ENCODE data around the gene LEFTY1. TPM values are rescaled to one million over a fixed set of nuclear protein-coding genes. Genes with fewer than 3 reads are reported as not detected.
A peak's percentile ranks its signal among the peaks of the same experiment; 100 is the strongest.
"Not testable (repeated sequence)": the region's sequence is repeated elsewhere in the genome, so short reads cannot be mapped to it uniquely, and the experiment has no call there.

LEFTY1 gene
- polyA plus RNA-seq, 1 donor = 0.57 TPM

GRCh38 chr1:225849925-225850324 lies 39.0 kb downstream of the LEFTY1 start:
- DNase-seq (ENCODE audit: low read depth) = no peak

- DNase-seq (ENCODE audit: low read depth) = no peak
Measured at GRCh38 chr1:225848030-225848955, 40.7 kb downstream of the LEFTY1 start.

GRCh38 chr1:225847610-225848009 lies 41.3 kb downstream of the LEFTY1 start:
- DNase-seq (ENCODE audit: low read depth) = no peak

- DNase-seq (ENCODE audit: low read depth) = no peak
Measured at GRCh38 chr1:225846331-225847310, 42.3 kb downstream of the LEFTY1 start.

GRCh38 chr1:225845571-225846259 lies 43.2 kb downstream of the LEFTY1 start:
- DNase-seq (ENCODE audit: low read depth) = peak; percentile 43

- no peak for DNase-seq (ENCODE audit: low read depth)
Measured at GRCh38 chr1:225845097-225845496, 43.8 kb downstream of the LEFTY1 start.

DNA sequence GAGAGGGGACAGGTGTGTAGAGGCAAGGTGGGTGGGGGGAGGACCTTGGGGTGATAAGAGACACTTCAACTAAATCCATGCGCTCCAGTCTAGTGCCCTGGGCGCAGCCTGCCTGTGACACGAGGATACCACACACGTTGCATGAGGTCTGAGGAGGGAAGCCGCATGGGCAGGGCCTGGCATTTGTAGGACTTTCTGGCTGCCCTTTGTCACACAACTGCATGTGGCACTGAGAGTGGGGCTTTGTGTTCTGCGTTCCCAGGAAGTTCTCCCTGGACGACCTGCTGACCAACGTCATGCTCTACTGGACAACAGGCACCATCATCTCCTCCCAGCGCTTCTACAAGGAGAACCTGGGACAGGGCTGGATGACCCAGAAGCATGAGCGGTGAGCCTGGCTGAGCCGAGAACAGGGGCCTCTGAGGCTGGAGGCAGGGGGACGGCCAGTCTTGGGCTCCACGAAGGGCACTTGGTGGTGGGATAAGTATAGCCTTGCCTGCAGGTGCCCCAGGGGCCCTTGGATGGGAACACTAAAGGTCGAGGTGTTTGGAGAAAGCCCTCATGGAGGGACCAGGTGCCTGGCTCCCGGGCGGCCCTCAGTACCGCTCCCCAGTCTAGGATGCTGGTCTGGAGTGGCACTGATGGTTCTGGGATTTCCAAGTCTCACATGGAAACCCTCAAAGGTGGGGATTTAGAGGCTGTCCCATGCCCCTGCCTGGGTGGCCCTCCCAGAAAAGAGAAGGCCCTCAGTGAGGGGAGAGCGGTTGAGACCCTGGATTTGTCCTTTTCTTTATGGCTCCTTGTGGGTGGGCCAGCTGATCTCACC lies 44.5 kb downstream of the LEFTY1 start:
- no peak for DNase-seq (ENCODE audit: low read depth)

- no peak for DNase-seq (ENCODE audit: low read depth)
Measured at GRCh38 chr1:225843426-225843795, 45.5 kb downstream of the LEFTY1 start.

- no peak for DNase-seq (ENCODE audit: low read depth)
Measured at GRCh38 chr1:225842788-225843425, 46.0 kb downstream of the LEFTY1 start.

DNA sequence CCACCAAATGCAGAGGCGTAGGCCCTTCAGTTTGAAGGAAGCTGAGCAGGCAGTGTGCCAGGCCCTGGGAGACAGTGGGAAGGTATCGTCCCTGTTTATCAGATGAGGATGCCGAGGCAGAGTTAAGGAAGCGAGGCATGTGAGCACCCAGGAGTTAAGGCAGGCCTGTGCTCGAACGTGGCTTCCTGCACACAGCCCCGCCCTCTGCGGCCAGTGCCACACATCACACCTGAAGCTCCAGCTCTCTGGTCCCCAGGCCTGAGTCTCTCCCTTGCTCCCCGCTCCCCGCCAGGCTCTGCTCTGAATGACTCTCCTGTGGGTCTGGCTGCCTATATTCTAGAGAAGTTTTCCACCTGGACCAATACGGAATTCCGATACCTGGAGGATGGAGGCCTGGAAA lies 46.9 kb downstream of the LEFTY1 start:
- DNase-seq (ENCODE audit: low read depth) = no peak

GRCh38 chr1:225840713-225841112 lies 48.2 kb downstream of the LEFTY1 start:
- DNase-seq (ENCODE audit: low read depth) = no peak

DNA sequence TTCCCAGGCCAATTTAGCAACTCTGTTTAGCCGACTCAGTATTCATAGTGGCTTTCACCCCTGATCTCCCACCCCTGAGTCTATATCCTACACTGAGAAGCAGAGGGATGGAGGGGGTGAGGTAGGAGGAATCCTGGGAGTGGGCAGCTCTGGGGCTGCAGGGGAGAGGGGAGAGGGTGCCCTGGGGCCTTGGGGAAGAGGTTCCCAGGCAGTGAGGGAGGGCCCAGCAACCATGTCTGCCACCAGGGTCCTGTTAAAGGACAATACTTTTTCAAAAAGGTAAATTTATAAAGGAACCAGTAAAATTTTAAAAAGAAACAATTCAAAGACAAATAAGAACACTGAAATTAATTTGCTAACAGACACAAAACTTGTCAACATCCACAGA lies 48.7 kb downstream of the LEFTY1 start:
- no peak for DNase-seq (ENCODE audit: low read depth)

- no peak for DNase-seq (ENCODE audit: low read depth)
Measured at GRCh38 chr1:225838793-225839192, 50.2 kb downstream of the LEFTY1 start.

- not testable (repeated sequence) for DNase-seq (ENCODE audit: low read depth)
Measured at GRCh38 chr1:225836296-225836695, 52.6 kb downstream of the LEFTY1 start.

Other genes with a start within 250 kb of the LEFTY1 start
- 146 TPM for gene ENAH, start 236.0 kb downstream of the LEFTY1 start, polyA plus RNA-seq (ENCODE audit: insufficient read length)
- 168 TPM for gene SRP9, start 111.3 kb downstream of the LEFTY1 start, polyA plus RNA-seq (ENCODE audit: insufficient read length)
- gene EPHX1, start 79.0 kb downstream of the LEFTY1 start, polyA plus RNA-seq (ENCODE audit: insufficient read length) = 25.9 TPM
- gene TMEM63A, start 6.8 kb downstream of the LEFTY1 start, polyA plus RNA-seq (ENCODE audit: insufficient read length) = 24.7 TPM
- 35.6 TPM for gene PYCR2, start 35.1 kb upstream of the LEFTY1 start, polyA plus RNA-seq (ENCODE audit: insufficient read length)
- gene LEFTY2, start 52.1 kb upstream of the LEFTY1 start, polyA plus RNA-seq (ENCODE audit: insufficient read length) = 6.4 TPM
- 13.3 TPM for gene SDE2, start 110.2 kb upstream of the LEFTY1 start, polyA plus RNA-seq (ENCODE audit: insufficient read length)
- gene H3-3A, start 173.6 kb upstream of the LEFTY1 start, polyA plus RNA-seq (ENCODE audit: insufficient read length) = 555 TPM

Measured in forelimb muscle (tissue), 1 donor.